Right lobe of liver (tissue), 4 donors: ENCODE data around the gene DSCAML1.

Experiments
- CTCF ChIP-seq, 4 donors: fragments of 200-600 bp in 3 of 4; fragments of 450-650 bp in 1 of 4; IDR thresholded peaks; one replicate each; pipeline versions ENCODE4 v1.5.1 to v1.8.0; 2016 to 2022; ENCODE audit warnings: antibody characterized with exemption in 4 of 4, mild to moderate bottlenecking in 2 of 4
- POLR2A ChIP-seq: fragments of 450-650 bp; IDR thresholded peaks from one replicate; pipeline ENCODE4 v1.6.1; 2017; ENCODE audit warnings: antibody characterized with exemption, mild to moderate bottlenecking
- donor health status: DM: no; HTN: no; CAD: no.
- donor health status: DM: no; HTN: no; CAD: no.
- donor health status: DM: no; HTN: yes; CAD: no.

- no peak for TF ChIP-seq POLR2A
- TF ChIP-seq CTCF (IDR thresholded peaks at IDR 0.05), result no peak
Measured at GRCh38 chr11:117821431-117821830, 24.4 kb upstream of the DSCAML1 start.
